Fibroblast of lung (primary cell): ENCODE results near the gene UBE2Z.

Experiments
- EZH2 ChIP-seq: IDR thresholded peaks from 2 replicates; pipeline ENCODE4 v1.5.1; 2012; ENCODE audit warnings: low read length, control low read depth, mild to moderate bottlenecking; ENCODE audit errors: missing control alignments
- TF ChIP-seq, protein P1 (sequence below), 2 donors: IDR thresholded peaks in 1 of 2; conservative IDR thresholded peaks in 1 of 2; 1 replicate in 1 of 2; 2 replicates in 1 of 2; pipeline ENCODE4 v1.5.1; 2011 to 2012; ENCODE audit warnings: low read length in 2 of 2, control low read depth in 1 of 2, inconsistent platforms in 1 of 2, low read depth in 1 of 2, mild to moderate bottlenecking in 1 of 2

DNA sequence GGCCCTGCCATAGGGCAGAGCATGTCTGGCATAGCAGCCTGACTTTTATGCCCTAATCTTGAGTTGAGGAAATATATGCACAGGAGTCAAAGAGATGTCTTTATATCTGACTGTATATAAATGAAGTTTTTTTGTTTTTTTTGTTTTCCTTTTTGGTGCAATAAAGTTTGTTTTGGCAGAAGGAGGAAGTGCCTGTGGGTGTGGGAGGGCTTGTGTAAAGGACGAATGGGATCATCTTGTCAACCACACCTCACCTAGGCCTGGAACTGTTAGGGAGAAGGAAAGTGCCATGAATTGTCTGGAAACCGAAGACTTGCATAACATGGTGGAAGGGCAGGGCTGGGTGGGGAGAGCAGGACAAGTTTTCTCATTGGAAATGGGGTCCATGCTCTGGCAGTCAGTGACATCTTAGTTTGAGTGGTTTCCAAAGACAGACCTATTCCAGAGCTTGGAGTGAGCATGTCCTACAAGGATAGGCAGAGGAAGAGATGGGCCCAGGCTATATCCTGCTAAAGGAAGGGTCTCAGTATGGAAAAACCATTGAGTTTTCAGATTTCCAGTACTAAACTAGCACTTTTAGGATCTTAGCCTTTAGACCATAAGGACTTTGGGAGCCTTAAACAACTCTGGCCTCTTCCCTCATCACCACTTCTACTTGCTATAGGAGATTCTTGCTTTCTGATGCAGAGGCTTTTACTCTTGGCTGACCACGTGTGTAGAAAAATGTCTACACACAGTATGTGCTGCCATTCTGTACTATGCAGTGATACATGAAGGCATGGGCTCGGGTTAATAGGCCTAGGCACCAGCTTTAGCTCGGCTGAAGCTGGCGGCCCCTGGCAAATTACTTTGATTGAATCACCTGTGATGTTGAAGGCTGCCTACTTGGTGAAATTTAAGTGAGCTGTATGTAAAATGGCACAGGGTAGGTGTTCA lies 20.9 kb downstream of the UBE2Z start:
- TF ChIP-seq, protein P1, sequence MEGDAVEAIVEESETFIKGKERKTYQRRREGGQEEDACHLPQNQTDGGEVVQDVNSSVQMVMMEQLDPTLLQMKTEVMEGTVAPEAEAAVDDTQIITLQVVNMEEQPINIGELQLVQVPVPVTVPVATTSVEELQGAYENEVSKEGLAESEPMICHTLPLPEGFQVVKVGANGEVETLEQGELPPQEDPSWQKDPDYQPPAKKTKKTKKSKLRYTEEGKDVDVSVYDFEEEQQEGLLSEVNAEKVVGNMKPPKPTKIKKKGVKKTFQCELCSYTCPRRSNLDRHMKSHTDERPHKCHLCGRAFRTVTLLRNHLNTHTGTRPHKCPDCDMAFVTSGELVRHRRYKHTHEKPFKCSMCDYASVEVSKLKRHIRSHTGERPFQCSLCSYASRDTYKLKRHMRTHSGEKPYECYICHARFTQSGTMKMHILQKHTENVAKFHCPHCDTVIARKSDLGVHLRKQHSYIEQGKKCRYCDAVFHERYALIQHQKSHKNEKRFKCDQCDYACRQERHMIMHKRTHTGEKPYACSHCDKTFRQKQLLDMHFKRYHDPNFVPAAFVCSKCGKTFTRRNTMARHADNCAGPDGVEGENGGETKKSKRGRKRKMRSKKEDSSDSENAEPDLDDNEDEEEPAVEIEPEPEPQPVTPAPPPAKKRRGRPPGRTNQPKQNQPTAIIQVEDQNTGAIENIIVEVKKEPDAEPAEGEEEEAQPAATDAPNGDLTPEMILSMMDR (conservative IDR thresholded peaks at IDR 0.05 in 1 of 2, IDR thresholded peaks at IDR 0.05 in 1 of 2; ENCODE audit: low read depth in 1 of 2, low read length in 2 of 2) = no peak
- TF ChIP-seq EZH2 = no peak
